Uterus (tissue), 4 donors: ENCODE results near the gene CIROP. TPM values are rescaled to one million over a fixed set of nuclear protein-coding genes. Genes with fewer than 3 reads are reported as not detected.

Experiments
- DNase-seq, 2 donors: peaks; one replicate each; pipeline ENCODE4 v3.0.0-alpha.2; 2019 to 2020
- H3K27ac ChIP-seq, 2 donors: fragments of 200-600 bp; sonication (generic); 1 replicate in 1 of 2; 2 replicates in 1 of 2; pipeline ENCODE4 v1.5.1; 2016 to 2018
- H3K27me3 ChIP-seq, 2 donors: fragments of 200-600 bp; sonication (generic); one replicate each; pipeline ENCODE4 v1.5.1; 2018 to 2019; ENCODE audit warnings: control low read depth in 1 of 2
- H3K36me3 ChIP-seq, 2 donors: fragments of 200-600 bp; sonication (generic); one replicate each; pipeline ENCODE4 v1.5.1; 2019; ENCODE audit warnings: control low read depth in 1 of 2
- H3K4me1 ChIP-seq, 2 donors: fragments of 200-600 bp; sonication (generic); one replicate each; pipeline ENCODE4 v1.5.1; 2018 to 2019; ENCODE audit warnings: control low read depth in 1 of 2
- H3K4me3 ChIP-seq, 2 donors: fragments of 200-600 bp; sonication (generic); 1 replicate in 1 of 2; 2 replicates in 1 of 2; pipeline ENCODE4 v1.5.1; 2018 to 2019; ENCODE audit warnings: mild to moderate bottlenecking in 1 of 2
- H3K9me3 ChIP-seq, 2 donors: fragments of 200-600 bp; sonication (generic); one replicate each; pipeline ENCODE4 v1.5.1; 2019; ENCODE audit warnings: control low read depth in 1 of 2
- POLR2A ChIP-seq, 2 donors: fragments of 450-650 bp; IDR thresholded peaks; one replicate each; pipeline ENCODE4 v1.6.1; 2016; ENCODE audit warnings: antibody characterized with exemption in 2 of 2, mild to moderate bottlenecking in 1 of 2, moderate library complexity in 1 of 2
- intact Hi-C: fragments of 100-400 bp; cut with DNase I; formaldehyde crosslinking; loops from one replicate; pipeline ENCODE4 v1.15.1; 2023; ENCODE audit warnings: low total_unique reads
- total RNA-seq, 4 donors: library from RNA; depleted of rRNA in 3 of 4; stranded (reverse); fragments of >200 nt in 3 of 4; gene quantifications; one replicate each; pipeline versions ENCODE4 v1.1.0 to v1.2.4, GENCODE V29; 2014 to 2023
- TF ChIP-seq, protein P1 (sequence below), 4 experiments: fragments of 200-600 bp in 2 of 4; fragments of 450-650 bp in 2 of 4; sonication (generic) in 2 of 4; IDR thresholded peaks; one replicate each; pipeline ENCODE4 v1.5.1; 2016 to 2019; ENCODE audit warnings: antibody characterized with exemption in 4 of 4, mild to moderate bottlenecking in 2 of 4, moderate library complexity in 1 of 4
- donor health status: DM: yes; HTN: yes; CAD: no.

The CIROP gene
- total RNA-seq, 4 donors from 2014 or later = not detected

DNA sequence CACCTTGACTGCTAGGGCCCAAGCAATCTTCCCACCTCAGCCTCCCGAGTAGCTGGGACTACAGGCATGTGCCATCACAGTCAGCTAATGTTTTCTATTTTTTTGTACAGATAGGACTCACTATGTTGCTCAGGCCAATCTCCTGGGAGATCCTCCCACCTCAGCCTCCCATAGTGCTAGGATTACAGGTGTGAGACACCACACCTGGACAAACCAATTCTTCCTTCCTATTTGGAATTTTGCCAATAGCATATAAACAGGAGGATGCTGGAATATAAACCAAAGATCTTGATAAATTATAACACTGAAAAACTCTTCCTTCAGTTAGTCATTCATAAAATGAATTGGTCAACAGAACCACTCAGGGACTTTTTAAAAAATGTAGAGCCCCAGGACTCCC, 18.2 kb downstream of the CIROP start:
- no peak overlapping the region for H3K4me3 ChIP-seq
- no peaks in the 10 kb centered on the region for H3K9me3 ChIP-seq
- no peak overlapping the region for H3K27ac ChIP-seq
- no peak for TF ChIP-seq POLR2A (IDR thresholded peaks at IDR 0.05)
- TF ChIP-seq, protein P1, sequence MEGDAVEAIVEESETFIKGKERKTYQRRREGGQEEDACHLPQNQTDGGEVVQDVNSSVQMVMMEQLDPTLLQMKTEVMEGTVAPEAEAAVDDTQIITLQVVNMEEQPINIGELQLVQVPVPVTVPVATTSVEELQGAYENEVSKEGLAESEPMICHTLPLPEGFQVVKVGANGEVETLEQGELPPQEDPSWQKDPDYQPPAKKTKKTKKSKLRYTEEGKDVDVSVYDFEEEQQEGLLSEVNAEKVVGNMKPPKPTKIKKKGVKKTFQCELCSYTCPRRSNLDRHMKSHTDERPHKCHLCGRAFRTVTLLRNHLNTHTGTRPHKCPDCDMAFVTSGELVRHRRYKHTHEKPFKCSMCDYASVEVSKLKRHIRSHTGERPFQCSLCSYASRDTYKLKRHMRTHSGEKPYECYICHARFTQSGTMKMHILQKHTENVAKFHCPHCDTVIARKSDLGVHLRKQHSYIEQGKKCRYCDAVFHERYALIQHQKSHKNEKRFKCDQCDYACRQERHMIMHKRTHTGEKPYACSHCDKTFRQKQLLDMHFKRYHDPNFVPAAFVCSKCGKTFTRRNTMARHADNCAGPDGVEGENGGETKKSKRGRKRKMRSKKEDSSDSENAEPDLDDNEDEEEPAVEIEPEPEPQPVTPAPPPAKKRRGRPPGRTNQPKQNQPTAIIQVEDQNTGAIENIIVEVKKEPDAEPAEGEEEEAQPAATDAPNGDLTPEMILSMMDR (IDR thresholded peaks at IDR 0.05) = no peak
- H3K27me3 ChIP-seq = no peaks in the 10 kb centered on the region
- H3K4me1 ChIP-seq = no peaks in the 10 kb centered on the region
- no peak for DNase-seq
- no peaks in the 10 kb centered on the region for H3K36me3 ChIP-seq
- intact Hi-C loops = no loop called here

DNA sequence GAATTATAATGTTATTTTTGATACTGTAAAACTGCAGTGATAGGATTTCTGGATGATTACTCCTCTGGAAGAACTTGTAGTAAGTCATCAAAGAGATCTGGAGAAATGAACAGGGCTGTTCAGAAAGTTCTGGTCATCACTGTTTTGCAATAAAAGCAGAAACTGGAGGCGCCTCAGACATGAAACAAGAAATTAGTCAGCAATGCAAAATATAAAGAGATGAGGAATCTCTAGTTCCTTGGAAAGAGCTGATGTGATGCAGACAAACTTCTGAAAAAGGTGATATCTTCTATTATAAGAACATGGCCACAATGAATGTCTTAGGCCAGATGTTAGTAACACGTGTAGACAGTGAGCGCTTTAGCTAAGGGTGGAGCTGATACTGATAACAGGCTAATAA, 19.3 kb downstream of the CIROP start:
- no peak overlapping the region for H3K4me3 ChIP-seq
- no peak overlapping the region for H3K27ac ChIP-seq
- DNase-seq = no peak
- no peaks in the 10 kb centered on the region for H3K4me1 ChIP-seq
- H3K9me3 ChIP-seq = no peaks in the 10 kb centered on the region
- intact Hi-C loops = no loop called here
- TF ChIP-seq POLR2A (IDR thresholded peaks at IDR 0.05) = no peak
- TF ChIP-seq, protein P1 (IDR thresholded peaks at IDR 0.05) = no peak
- H3K27me3 ChIP-seq = no peaks in the 10 kb centered on the region
- H3K36me3 ChIP-seq = no peaks in the 10 kb centered on the region

DNA sequence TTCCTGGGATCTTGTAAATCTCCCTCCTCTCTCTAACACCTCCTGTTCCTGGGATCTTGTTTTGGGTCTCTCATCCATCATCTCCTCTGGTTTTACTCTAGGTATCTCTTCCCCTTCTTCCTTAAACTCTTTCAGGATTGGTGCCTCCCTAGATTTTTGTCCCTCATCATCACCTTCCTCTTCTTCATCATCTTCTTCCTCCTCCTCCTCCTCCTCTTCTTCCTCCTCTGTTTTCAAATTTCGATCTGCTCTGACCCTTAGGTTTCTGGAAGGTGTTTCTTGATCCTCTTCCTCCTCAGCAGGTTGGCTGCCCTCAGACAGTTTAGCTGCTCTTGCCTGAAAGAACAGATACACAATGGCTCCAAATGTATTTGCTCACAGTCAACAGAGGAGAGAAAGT, 24.3 kb downstream of the CIROP start:
- TF ChIP-seq, protein P1 (IDR thresholded peaks at IDR 0.05) = no peak
- no peak for TF ChIP-seq POLR2A (IDR thresholded peaks at IDR 0.05)
- intact Hi-C loops = no loop called here
- H3K4me3 ChIP-seq = no peak overlapping the region
- H3K36me3 ChIP-seq = no peaks in the 10 kb centered on the region
- DNase-seq = no peak
- no peaks in the 10 kb centered on the region for H3K9me3 ChIP-seq
- H3K27ac ChIP-seq = peak overlapping the region; percentile 64 to 71
- H3K4me1 ChIP-seq = peaks cover 0 to 4% of the 10 kb centered on the region in 2 donors
- no peaks in the 10 kb centered on the region for H3K27me3 ChIP-seq

DNA sequence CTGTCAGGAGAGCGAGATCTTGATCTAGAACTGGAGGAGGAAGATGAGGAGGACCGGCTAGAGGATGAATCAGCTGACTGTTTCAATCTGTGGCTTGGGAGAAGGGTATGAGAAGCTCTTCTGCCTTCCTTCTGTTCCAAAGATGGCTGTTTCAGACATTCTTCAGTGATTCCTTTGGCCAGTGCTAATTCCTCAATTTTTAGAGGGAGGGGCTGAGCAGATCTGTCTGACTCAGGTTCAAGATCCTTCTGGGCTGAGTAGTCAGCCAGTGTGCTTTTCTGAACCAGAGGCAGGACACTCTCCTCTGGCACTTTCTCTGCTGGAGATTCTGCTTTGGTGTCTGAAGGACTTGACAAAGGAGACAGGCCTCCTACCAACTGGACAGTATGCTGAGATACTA, 25.1 kb downstream of the CIROP start:
- no peaks in the 10 kb centered on the region for H3K9me3 ChIP-seq
- H3K4me3 ChIP-seq = no peak overlapping the region
- peaks cover 0 to 4% of the 10 kb centered on the region in 2 donors for H3K4me1 ChIP-seq
- H3K27ac ChIP-seq = peak overlapping the region; percentile 64 to 71
- H3K36me3 ChIP-seq = no peaks in the 10 kb centered on the region
- DNase-seq = no peak
- no peaks in the 10 kb centered on the region for H3K27me3 ChIP-seq
- TF ChIP-seq POLR2A (IDR thresholded peaks at IDR 0.05) = no peak
- TF ChIP-seq, protein P1 (IDR thresholded peaks at IDR 0.05) = no peak
- intact Hi-C loops = no loop called here

DNA sequence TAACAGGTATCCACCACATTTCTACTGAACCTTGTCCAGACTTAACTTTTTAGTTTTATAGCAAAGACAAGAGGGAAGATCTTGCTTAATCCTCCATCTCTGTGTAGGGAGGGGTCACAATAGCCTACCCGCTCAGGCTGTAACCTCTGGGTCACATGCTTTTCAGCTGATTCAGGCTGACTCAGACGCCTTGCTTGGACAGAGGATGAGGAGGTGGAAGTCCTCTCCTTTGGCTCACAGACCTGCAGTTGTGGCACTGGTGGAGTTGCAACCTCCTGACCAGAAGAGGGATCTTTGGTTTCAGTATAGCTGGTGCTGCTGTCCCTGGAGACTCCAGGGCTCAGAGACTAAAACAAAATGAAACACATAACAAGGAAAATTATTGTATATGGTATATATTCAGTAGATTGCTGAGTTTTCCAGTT, 26.1 kb downstream of the CIROP start:
- TF ChIP-seq, protein P1 (IDR thresholded peaks at IDR 0.05) = no peak
- TF ChIP-seq POLR2A (IDR thresholded peaks at IDR 0.05) = no peak
- Histone ChIP-seq H3K4me1 (peaks cover 0 to 4% of the 10 kb centered on the region in 2 donors), H3K9me3 (no peaks in the 10 kb centered on the region), H3K27ac (peak overlapping the region; percentile 64 to 71), H3K4me3 (no peak overlapping the region), H3K27me3 (no peaks in the 10 kb centered on the region), H3K36me3 (no peaks in the 10 kb centered on the region)
- DNase-seq = peak; percentile 75 to 87
- intact Hi-C loops = no loop called here
